ENCODE data around the gene EPHA4.

Gene EPHA4

DNA sequence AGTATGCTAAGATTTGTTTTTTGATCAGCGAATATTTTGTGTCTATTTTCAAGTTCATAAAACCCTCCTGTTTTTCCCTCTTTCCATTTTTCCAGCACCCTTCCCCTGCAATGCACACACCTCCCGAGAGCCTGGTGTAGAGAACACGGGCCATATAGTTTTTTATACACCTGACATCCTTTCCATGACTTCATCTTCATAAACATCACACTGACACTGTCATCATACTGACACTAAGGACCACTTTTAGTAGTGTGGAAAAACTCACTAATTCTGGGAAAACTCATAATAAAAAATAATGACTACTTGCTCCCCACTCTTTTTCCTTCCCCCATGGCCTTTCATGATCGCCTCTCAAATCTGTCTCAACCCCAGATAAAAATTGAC, 70.2 kb downstream of the EPHA4 start:
- no peak for DNase-seq

DNA sequence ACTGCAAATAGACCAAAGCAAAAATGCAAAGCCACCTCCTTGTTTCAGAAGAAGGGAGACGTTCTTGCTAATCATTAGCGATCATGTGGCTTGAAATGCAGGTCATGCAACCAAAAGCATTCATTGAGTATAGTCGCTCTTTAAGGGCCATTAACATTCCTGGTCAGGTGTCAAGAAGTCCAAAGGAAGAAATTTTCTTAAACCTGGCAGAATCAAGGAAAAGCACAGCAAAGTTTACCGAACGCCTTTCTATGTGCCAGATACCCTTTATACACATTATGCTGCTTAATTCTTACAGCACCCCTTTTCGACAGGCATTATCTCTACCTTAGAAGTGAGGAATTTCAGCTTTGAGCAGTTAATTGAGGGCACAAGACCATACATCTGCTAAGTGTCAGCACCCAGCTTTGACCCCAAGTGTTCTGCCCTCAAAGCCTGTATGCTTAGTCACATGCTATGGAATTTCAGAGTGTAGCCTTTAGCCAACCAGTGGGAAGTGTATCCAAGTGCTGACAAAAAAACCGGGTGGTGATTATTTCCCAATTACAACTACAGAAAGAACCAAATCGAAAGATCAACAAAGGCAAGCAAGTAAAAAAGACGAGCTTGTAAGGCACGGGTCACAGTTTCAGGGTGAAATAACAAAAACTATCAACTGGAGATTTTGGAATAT, 70.8 kb downstream of the EPHA4 start:
- DNase-seq = no peak

DNA sequence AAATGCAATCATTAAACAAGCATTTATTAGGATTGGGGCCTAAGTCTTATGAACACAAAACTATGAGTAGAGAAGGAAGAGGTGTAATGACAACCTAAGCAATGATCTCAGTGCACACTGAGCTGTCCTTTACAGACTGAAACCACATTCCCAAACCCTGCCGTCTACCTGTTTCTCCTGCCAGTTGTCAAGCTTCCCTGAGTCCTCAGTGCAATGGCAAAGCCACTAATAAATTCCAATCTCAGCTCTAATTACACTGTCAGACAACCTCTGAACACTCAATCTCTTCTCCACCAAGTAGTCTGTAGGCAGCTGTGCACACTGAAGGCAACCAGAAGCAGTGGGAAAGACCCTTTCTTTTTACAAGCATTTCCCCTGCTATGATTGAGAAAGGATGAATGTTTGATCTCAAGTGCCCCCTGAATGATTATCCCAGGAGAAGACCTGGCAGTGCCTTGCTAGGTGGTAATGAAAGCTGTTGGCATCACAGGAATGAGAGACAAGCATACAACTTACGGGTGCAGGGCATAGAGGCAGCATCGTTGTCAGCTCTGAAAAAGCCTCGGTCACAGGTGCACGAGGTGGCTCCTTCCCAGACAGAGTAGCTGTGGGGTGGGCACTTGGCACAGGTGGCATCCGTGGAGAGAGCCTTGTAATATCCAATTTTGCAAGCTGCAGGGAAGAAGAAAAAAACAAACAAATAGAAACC, 71.4 kb downstream of the EPHA4 start:
- DNase-seq = no peak

DNA sequence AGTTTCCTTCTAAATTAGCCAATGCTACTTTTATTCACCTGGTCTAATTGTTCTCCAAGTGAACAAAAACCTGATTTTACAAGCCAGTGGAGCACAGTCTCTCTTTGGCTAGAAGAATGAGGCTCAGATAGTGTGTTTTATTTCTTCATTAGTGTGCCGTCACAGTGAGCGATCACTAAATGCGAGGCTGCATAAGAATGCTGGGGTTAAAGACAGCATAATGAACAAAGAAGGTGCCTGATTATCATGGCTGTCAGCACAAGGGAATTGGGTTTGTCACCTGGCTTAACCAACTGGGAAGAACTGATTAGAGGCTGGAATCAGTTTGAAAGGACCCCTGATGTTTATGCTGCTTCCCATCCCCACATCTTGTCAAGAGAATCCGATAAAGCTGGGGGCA, 76.4 kb downstream of the EPHA4 start:
- no peak for DNase-seq

DNA sequence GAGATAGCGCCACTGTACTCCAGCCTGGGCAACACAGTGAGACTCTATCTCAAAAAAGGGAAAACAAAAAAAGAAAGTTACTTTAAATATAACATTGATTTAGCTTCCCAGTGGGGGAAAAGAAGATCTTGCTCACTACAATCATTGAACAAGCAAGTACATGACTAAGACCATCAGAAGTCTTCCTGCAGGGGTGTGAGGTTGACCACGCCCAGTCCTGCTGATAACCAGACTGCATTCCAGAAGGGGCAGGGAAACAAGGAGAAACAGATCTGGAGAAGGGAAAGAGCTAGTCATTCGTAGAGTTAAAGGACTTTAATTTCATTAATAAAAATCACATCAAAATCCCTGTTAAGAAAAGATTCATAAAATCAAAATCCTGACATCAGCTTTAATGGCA, 77.5 kb downstream of the EPHA4 start:
- no peak for DNase-seq

DNA sequence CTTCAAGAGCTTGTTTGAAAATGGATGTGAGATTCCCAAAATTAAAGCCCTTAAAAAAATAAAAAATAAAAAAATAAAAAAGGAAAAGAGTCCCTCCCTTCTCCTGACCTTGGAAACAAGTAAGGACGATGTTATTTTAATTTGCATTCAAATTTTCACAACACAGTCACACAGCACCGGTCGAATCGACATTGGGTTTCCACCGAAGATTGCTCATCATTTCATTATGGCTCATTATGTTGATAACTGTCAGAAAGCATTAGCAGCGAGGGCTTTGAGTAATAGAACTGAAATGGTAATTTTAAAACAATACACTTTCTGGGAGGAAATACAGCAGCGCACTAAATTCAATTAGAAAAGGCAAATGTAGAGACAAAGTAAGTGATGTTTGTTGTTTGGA, 78.7 kb downstream of the EPHA4 start:
- DNase-seq = no peak

DNA sequence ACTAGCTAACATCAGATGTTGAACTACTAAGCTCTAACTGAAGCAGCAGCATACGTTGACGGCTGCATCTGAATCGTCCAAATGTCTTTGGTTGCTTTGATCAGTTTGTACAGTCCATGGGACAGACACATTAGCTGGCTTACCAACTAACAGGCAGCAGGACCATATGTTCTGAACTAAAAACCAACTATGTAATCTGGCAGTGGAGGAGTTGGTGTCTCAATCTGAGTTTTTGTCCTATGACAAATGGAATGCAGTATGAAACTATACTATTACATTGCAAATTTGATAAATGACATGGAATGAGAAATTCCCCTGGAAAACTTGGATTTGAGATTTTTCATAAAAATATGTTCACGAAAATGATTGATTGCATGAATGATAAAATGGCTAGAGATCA, 79.5 kb downstream of the EPHA4 start:
- no peak for DNase-seq

DNA sequence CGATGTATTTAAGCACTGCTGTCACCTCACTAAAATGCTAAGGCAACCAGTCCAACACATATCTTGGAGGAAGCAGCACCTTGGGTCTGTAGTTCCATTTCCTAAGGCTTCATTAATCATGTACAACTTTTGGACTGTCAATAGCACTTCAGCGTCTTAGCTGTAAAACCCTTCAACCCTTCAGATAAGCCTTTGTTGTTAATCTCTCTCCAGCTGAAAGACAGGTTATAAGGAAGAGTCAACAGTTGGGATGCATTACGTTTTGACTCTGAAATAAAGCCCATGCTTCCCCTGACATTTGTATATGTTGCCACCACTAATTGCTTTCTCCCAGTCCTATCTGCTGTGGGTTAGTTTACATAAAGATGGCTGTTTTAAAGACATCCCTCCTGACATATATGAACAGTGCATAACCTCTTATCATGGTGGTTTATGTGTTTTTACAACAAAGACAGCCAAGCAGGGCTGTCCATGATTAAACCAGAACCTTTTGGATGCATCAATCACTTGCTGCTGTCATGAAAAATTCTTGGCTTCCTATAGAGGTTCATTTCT, 81.5 kb downstream of the EPHA4 start:
- DNase-seq = no peak

DNA sequence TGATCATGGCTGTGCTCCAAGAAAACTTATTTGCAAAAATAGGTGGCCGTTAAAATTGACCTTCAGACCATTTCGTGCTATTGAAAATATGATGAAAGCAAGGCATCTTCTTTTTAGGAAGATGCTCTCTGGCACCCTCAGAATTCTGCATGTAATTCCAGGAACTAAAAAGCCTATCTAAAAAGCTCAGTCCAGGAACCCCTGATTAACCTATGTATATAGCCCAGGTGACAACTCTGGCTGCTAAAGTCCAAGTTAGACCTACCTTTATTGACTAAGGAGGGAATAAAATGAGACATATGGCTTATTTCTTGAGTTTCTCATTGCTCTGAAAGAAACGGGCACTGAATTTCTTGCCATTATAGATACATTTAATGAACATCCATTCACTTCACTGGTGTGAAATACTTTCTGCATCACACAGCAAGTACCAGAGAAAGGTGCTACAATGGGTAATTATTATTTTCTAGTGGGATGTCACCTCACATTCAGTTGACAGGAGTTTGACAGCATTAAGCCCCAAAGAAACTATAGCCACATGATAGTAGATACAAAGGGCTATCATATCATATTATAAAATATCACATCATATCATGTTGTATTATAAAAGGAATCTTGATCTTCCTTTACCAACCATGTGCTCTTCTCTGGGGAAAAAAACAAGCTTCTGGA, 83.8 kb downstream of the EPHA4 start:
- no peak for DNase-seq

DNA sequence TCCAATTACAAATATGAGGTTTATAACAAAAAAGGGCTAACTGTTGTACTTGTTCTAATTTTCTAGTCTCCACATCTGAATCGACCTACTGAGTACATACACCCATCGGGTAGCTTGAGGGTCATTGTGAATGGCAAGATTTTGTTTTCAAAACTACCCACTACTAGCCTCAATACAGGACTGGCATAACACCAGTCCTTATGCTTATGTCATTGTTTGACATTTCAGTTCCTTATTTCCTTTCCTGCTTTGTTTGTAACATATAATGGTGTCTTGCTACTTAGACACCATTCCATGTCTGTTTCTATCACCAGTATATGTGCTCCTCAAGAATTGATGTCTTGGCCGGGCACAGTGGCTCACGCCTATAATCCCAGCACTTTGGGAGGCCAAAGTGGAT, 86.0 kb downstream of the EPHA4 start:
- DNase-seq = no peak

DNA sequence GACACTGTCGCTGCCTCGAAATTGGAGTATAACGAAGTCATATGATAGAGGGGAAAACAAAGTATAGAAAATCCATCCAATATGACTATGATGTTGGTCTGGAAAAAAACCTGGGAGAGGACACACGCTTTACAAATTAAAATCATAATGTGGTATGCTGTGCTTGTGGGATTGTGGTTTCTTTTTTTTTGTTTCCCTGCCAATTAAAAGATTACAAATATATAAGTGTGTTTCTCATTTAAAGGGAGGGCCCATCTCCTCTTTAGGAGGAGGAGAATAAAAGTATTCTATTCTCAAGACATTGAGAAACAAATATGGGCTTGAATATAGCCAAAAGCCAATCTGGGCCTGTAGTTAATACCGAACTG, 86.6 kb downstream of the EPHA4 start:
- DNase-seq = no peak

DNA sequence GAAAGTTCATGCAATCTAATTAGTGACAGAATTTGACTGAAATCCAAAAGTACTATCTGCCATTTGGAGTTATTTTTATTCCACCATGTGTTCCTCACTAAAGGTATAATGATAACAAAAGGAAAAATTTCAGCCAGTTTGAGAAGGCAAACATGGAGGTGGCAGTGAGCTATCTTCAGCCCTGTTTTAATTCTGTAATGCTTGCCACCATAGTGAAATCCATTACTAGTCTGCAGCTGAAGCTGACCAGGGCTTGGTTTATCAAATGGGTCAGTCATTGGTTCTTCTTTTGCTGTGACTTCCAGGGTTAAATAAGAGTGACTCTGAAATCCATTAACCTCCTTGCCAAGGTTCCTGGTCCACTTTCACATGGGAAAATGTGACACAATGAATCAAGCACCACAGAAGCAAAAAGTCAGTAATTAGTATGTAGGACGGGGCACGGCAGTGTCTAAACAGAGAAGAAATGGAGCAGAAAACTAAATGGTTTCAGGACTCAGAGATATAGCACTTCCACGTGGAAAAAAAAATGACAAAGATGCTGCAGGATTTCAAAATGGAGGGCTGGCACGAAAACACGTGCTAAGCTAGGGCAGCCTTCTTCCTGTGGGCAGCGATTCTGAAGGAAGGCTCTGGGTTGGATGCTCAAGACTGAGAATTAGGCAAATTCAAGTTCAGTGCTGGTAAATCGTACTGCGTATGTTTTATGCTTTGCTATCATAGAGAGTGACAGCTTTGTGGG, 87.2 kb downstream of the EPHA4 start:
- no peak for DNase-seq

DNA sequence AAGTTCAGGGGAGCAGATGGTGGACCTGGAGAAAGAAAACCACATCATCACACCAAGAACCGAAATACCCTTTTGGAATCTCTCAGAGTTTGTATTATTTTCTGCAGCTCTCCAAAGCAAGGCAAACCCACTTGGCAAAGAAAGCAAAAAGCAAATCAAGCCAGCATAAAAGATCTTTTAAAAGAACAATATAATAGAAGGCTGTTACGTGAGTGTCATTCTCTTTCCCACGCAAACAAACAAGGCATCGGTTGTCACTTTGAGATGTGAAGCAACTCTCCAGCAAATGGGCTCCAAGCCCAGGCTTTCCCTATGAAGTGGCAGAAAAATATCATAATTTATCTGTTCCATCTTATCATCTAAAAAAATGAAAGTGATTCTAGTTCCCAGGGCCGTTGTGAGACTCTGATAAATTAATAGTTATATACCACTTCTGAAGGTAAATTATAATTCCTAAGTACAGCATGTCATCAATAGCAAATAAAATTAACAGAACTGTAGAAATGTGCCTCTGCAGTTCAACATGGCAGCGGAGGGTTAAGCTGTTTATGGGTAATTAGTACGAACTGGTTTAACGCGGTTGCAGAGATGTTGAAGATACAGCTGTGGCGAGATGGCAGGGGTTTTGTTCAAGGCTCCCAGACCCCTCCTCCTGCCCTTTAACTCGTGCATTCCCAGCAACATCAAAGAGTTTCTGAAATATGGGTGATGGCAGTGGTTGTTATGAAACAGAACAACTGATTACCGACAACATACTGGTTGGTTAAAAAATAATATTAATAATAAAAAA, 89.2 kb downstream of the EPHA4 start:
- DNase-seq = no peak

DNA sequence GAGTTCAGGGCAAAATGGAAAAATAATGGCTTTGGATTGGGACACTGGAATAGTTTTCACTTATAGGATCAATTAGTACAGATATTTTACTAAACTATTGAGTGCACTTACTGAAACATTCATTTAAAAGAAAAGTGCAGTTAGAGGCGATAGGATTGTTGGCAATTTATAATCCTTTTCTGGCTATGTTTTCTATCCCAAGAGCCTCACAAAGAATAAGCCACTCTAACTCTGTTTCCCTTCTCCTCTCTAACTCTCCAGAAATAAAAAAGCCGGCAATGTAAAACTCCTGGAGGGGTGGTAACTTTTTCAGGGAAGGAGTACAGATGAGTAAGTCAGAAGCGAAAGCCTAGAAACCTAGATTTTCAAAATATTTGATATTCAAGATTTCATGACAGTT, 91.3 kb downstream of the EPHA4 start:
- DNase-seq = no peak

DNA sequence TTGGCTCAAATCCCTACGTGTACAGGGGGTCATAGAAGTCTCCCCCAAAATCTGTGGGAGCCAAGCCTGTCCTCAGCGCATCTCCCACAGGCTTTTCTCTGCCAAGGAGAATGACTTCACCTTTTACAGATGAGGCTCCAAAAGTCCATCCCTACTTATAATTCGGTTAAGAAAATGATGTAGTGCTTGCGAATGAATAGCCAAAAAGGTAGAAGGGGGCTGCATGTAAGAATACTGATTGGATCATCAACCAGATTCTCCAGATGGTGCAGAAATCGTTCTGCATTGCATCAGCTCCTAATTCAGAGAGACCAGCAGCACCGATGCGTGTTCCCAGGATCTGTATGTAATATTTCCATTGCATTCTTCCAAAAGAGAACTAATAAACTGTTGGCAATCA, 91.9 kb downstream of the EPHA4 start:
- no peak for DNase-seq

DNA sequence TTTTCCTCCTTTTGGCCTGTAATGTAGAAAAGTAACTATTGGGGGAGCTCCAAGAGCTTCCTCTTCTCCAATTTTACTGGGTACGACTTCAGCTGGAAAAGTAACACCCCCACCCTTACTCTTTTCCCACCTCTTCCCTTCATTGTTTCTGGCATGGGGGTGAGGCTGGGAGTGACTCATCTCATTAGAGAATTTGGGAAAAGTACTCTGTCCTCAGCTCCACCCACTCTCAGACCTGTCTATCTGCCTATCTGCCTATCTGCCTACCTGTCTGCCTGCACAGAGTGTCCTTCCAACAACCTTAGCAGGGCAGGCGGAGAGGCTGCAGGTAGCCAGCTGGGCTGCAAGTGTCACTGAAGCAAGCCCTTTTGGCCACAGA, 93.6 kb downstream of the EPHA4 start:
- no peak for DNase-seq

DNA sequence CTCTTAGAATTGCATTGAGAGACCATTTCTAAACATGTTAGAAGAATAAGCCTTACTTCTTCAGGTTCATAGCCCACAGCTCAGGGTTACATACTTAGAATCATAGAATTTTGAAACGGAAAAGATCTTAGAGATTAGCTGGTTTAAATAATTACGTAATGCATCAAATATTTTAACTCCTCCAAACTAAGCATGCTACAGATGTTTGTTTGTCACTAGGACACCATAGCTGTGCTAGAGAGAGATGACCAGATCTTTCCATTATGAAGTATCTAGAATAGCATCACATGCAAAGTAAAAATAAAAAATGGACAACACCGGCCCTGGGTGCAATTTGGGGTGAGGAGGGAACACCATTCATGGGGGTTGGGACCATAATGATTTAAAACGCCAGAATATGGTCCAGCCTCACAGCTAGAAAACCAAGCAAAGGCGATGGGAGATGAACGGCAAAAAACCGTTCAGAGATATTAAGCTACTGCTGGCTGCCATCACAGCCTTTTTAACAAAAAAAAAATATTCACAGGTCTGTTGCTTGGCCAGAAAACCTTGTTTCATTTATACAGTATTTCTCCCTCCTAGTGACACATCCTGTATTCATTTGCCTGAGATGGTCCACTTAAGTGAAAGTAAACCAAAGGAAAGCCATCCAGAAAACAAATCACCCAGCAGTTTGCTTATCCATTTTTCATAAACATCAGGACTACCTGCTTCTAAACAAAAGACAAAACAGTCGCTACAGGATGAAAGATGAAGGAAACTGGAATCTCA, 94.2 kb downstream of the EPHA4 start:
- no peak for DNase-seq

DNA sequence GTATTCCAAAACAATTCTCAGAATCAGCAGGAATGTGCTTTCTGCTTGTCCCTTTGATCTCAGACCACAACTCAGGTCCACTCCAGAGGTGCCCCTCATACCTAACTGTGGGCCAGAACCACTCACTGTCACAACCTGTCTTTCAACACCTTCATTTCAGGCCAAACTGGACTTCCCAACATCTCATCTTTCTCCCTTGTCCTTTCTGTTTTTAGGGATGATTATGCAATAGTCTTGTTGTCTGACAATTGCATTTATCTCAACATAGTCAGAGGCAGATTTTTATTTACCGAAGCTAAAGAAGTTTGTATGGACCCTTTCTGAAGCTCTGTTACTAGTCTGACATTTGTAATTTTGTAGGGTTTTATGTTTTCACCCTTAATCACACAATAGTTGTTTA, 95.9 kb downstream of the EPHA4 start:
- DNase-seq = no peak

DNA sequence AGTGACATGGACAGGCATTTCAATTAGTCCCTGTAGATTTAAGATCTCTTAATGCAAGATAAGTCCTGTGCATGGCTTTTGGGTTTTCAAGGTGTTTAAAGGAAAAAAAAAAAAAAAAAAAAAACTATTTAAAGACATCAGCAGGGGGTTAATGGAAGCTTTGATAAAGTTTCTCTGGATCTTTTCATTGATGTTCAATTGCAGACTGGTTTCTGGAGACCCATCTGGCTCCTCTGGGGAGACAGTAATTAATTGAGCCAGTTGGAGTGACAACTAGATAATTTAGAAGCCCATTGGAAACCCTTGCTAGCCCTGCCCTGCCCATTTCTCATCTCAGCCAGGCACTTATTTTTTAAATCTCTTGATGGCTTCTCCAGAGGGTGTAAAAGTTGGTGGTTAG, 98.7 kb downstream of the EPHA4 start:
- DNase-seq = no peak

DNA sequence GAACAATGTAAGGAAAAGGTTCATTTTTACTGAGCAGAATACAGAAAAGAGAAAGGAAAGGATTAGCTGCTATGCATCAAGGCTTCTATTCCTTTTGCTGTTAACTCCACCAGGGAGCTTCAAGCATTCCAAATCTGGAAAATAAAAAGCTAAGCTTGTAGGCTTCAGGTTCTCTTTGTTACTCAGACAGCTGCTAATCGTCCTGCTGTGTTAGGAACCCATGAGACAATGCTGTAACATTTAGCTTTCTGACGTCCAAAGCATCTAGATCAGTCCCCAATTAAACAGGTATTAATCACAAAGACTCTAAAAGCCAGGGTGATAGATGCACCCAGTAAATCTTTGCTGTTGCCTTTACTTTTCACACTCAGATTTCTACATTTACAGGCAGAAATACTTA, 103.8 kb downstream of the EPHA4 start:
- DNase-seq = no peak

DNA sequence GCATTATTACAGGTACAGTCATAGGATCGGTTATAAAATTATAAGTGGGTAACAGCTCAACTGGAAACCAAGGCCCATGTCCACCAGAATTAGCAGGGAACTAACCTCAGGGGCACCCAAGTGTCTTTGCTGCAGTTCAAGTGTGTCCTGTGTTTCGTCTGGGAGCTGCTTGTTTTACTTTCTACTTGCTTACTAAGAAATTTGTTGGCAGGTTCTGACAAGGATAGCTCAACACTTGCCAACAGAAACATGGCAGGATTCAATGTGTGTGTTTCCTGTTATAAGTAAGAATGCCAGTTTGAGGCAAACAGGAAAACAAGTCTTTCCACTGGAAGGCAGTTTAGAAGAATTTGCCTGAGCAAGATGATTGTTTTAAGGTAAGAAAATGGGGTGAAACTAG, 104.5 kb downstream of the EPHA4 start:
- DNase-seq = no peak

DNA sequence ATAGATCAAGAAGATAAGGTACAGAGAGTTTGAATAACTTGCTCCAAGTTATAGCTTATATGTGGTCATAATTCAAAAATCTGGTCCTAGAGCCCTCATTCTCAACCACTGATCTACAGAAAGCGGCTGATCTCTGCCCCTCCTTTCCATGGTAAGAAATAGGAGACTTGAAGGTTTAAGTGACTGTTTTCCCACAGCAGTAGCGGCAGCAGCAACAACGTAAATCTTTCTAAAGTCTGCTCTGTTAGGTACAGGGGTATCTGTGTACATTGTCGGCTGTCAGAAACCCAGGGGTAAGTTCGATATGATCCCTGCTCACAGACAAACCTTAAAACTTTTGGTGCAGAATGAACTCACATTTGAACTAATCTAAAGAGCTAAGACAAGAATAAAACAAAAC, 105.4 kb downstream of the EPHA4 start:
- no peak for DNase-seq
